Measurements from ENCODE around the gene CDYL.

CDYL gene

GRCh38 chr6:4802312-4802935 lies 26.2 kb downstream of the CDYL start:
- Histone ChIP-seq H3K4me1 (ENCODE audit: control insufficient read depth, low read length) (peaks cover 26% of the 10 kb centered on the region), H3K27ac (ENCODE audit: low read depth, low read length) (no peak overlapping the region), H3K36me3 (ENCODE audit: control insufficient read depth, low read length) (no peaks in the 10 kb centered on the region), H3K4me3 (ENCODE audit: low read length) (no peak overlapping the region), H3K9me2 (replicated peaks; ENCODE audit: control insufficient read depth, low read length) (no peaks in the 10 kb centered on the region), H3F3A (ENCODE audit: control insufficient read depth, insufficient read depth) (no peaks in the 10 kb centered on the region), H3K79me2 (ENCODE audit: control insufficient read depth, low read length) (peaks cover 98% of the 10 kb centered on the region), H3K4me2 (ENCODE audit: low read length) (no peak overlapping the region), H3K27me3 (ENCODE audit: control insufficient read depth, low read length) (no peaks in the 10 kb centered on the region), H3K9me3 (ENCODE audit: control insufficient read depth, insufficient read depth, low read length) (peaks cover 20% of the 10 kb centered on the region; the same call in 1 of the 2 replicates), H4K20me1 (ENCODE audit: control insufficient read depth, insufficient read depth, low read depth, low read length) (peaks cover 6% of the 10 kb centered on the region)
- no peak for TF ChIP-seq EZH2phosphoT487 (IDR thresholded peaks at IDR 0.05; ENCODE audit: borderline replicate concordance, low read length)
- no peak for TF ChIP-seq CTCF (IDR thresholded peaks at IDR 0.05; ENCODE audit: low read depth, low read length, poor library complexity, severe bottlenecking)

GRCh38 chr6:4803343-4803744 lies 27.1 kb downstream of the CDYL start:
- H3K27me3 ChIP-seq (ENCODE audit: control insufficient read depth, low read length): no peaks in the 10 kb centered on the region
- peaks cover 26% of the 10 kb centered on the region for H3K4me1 ChIP-seq (ENCODE audit: control insufficient read depth, low read length)
- H3K36me3 ChIP-seq (ENCODE audit: control insufficient read depth, low read length): no peaks in the 10 kb centered on the region
- H3F3A ChIP-seq (ENCODE audit: control insufficient read depth, insufficient read depth): no peaks in the 10 kb centered on the region
- no peak overlapping the region for H3K4me2 ChIP-seq (ENCODE audit: low read length)
- peaks cover 14% of the 10 kb centered on the region; the same call in 1 of the 2 replicates for H3K9me3 ChIP-seq (ENCODE audit: control insufficient read depth, insufficient read depth, low read length)
- H3K79me2 ChIP-seq (ENCODE audit: control insufficient read depth, low read length): peaks cover 98% of the 10 kb centered on the region
- no peak for TF ChIP-seq EZH2phosphoT487 (IDR thresholded peaks at IDR 0.05; ENCODE audit: borderline replicate concordance, low read length)
- no peak for TF ChIP-seq CTCF (IDR thresholded peaks at IDR 0.05; ENCODE audit: low read depth, low read length, poor library complexity, severe bottlenecking)
- H3K9me2 ChIP-seq (replicated peaks; ENCODE audit: control insufficient read depth, low read length): no peaks in the 10 kb centered on the region
- no peak overlapping the region for H3K4me3 ChIP-seq (ENCODE audit: low read length)
- no peak overlapping the region for H3K27ac ChIP-seq (ENCODE audit: low read depth, low read length)
- peaks cover 6% of the 10 kb centered on the region for H4K20me1 ChIP-seq (ENCODE audit: control insufficient read depth, insufficient read depth, low read depth, low read length)

GRCh38 chr6:4804095-4804494 lies 27.9 kb downstream of the CDYL start:
- no peak for TF ChIP-seq EZH2phosphoT487 (IDR thresholded peaks at IDR 0.05; ENCODE audit: borderline replicate concordance, low read length)
- no peak for TF ChIP-seq CTCF (IDR thresholded peaks at IDR 0.05; ENCODE audit: low read depth, low read length, poor library complexity, severe bottlenecking)
- Histone ChIP-seq H3K4me2 (ENCODE audit: low read length) (no peak overlapping the region), H3K27me3 (ENCODE audit: control insufficient read depth, low read length) (no peaks in the 10 kb centered on the region), H3K27ac (ENCODE audit: low read depth, low read length) (no peak overlapping the region), H3K36me3 (ENCODE audit: control insufficient read depth, low read length) (no peaks in the 10 kb centered on the region), H4K20me1 (ENCODE audit: control insufficient read depth, insufficient read depth, low read depth, low read length) (peaks cover 6% of the 10 kb centered on the region), H3K9me2 (replicated peaks; ENCODE audit: control insufficient read depth, low read length) (no peaks in the 10 kb centered on the region), H3K9me3 (ENCODE audit: control insufficient read depth, insufficient read depth, low read length) (peaks cover 8% of the 10 kb centered on the region; the same call in 1 of the 2 replicates), H3K4me1 (ENCODE audit: control insufficient read depth, low read length) (peaks cover 26% of the 10 kb centered on the region), H3K79me2 (ENCODE audit: control insufficient read depth, low read length) (peaks cover 98% of the 10 kb centered on the region), H3F3A (ENCODE audit: control insufficient read depth, insufficient read depth) (no peaks in the 10 kb centered on the region), H3K4me3 (ENCODE audit: low read length) (no peak overlapping the region)

Data from DOHH2 (cell line).